Measurements from ENCODE around the gene FRMPD1. TPM values are rescaled to one million over a fixed set of nuclear protein-coding genes. Genes with fewer than 3 reads are reported as not detected.

The FRMPD1 gene
- total and polyA plus RNA-seq, 4 donors: 0.06 to 0.25 (median 0.06) TPM; not detected in 1

DNA sequence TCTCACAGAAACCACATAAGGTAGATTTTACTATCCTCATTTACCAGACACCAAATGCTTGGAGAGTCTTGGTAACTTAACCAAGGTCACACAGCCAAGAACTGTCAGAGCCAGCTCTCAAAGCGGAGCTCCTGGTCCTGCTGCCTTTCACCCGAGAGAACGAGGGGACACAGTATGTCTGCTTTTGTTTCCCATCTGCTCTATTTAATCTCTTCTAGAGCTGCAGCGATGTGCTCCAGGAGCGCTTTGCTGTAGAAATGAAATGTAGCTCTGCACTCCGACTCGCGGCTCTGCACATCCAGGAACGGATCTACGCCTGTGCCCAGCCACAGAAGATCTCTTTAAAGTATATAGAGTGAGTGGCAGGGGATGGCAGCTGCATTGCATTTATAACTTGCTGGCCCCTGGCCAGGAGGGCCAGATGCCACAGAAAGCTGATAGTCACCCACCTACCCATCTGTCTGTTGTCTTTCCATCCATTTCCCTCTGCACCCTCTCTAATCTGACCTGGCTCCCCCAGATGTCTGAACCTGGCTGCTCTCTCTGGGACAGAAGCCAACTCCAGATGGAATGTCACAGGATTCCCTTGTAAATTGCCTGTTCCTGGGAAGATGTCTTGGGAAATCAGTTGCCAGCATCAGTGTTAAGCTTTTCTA lies 81.5 kb downstream of the FRMPD1 start:
- ATAC-seq (ENCODE audit: insufficient read depth, low FRiP score): no peak
- Histone ChIP-seq H3K9ac (ENCODE audit: insufficient read depth in 1 of 2, low read length in 2 of 2) (no peak overlapping the region), H3K27ac (ENCODE audit: low read depth in 1 of 2, low read length in 1 of 2) (no peak overlapping the region), H3K27me3 (ENCODE audit: control insufficient read depth in 3 of 3, insufficient read depth in 3 of 3, low read length in 2 of 3) (peaks cover 0 to 18% (median 0%) of the 10 kb centered on the region in 3 donors), H3K4me1 (ENCODE audit: control insufficient read depth in 5 of 5, insufficient read depth in 5 of 5, low read length in 5 of 5) (no peaks in the 10 kb centered on the region), H3K4me3 (no peak overlapping the region), H3K9me3 (ENCODE audit: control insufficient read depth in 4 of 4, insufficient read depth in 3 of 4, low read length in 3 of 4) (no peaks in the 10 kb centered on the region), H3K36me3 (ENCODE audit: control insufficient read depth in 4 of 4, insufficient read depth in 4 of 4, low read length in 4 of 4) (no peaks in the 10 kb centered on the region)
- DNase-seq: no peak
- TF ChIP-seq CTCF (IDR thresholded peaks at IDR 0.05; ENCODE audit: control extremely low read depth, extremely low read depth): no peak
- 80 to 83% methylated on average over 10 of the region's 10 CpGs for whole genome bisulfite sequencing, 2 donors

- TF ChIP-seq CTCF (IDR thresholded peaks at IDR 0.05; ENCODE audit: control extremely low read depth, extremely low read depth): no peak
- DNase-seq: no peak
Observed at GRCh38 chr9:37732952-37733351, 82.2 kb downstream of the FRMPD1 start.

DNA sequence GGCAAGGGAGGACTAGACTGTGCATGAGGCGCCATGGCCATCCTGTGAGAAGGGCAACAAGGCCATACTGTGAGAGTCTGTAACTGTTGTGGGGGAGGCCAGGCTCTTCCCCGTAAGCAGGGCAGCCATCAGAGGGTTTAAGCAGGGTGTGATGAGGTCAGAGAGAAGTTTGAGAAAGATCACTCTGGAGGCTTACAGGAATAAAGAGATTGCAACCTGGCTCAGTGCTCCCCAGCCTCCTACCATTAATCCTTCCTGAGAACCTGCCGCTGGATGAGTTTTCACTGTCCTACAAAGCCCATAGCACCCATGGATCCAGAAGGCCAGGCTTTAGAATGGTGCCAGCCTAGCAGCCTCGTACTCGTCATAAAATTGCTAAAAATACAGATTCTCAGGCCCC lies 88.5 kb downstream of the FRMPD1 start:
- Histone ChIP-seq H3K9ac (ENCODE audit: insufficient read depth in 1 of 2, low read length in 2 of 2) (no peak overlapping the region), H3K4me1 (ENCODE audit: control insufficient read depth in 5 of 5, insufficient read depth in 5 of 5, low read length in 5 of 5) (no peaks in the 10 kb centered on the region), H3K9me3 (ENCODE audit: control insufficient read depth in 4 of 4, insufficient read depth in 3 of 4, low read length in 3 of 4) (no peaks in the 10 kb centered on the region), H3K27ac (ENCODE audit: low read depth in 1 of 2, low read length in 1 of 2) (no peak overlapping the region), H3K27me3 (ENCODE audit: control insufficient read depth in 3 of 3, insufficient read depth in 3 of 3, low read length in 2 of 3) (peaks cover 0 to 4% (median 0%) of the 10 kb centered on the region in 3 donors), H3K36me3 (ENCODE audit: control insufficient read depth in 4 of 4, insufficient read depth in 4 of 4, low read length in 4 of 4) (no peaks in the 10 kb centered on the region), H3K4me3 (no peak overlapping the region)
- DNase-seq (no peak), ATAC-seq (ENCODE audit: insufficient read depth, low FRiP score) (no peak)
- TF ChIP-seq CTCF (IDR thresholded peaks at IDR 0.05; ENCODE audit: control extremely low read depth, extremely low read depth): no peak
- 89 to 94% methylated on average over 5 of the region's 5 CpGs for WGBS, 2 donors

More at GRCh38 chr9:37732952-37733351, 82.2 kb downstream of the FRMPD1 start:
- Histone ChIP-seq H3K27ac (ENCODE audit: low read depth in 1 of 2, low read length in 1 of 2) (no peak overlapping the region), H3K9me3 (ENCODE audit: control insufficient read depth in 4 of 4, insufficient read depth in 3 of 4, low read length in 3 of 4) (no peaks in the 10 kb centered on the region), H3K9ac (ENCODE audit: insufficient read depth in 1 of 2, low read length in 2 of 2) (no peak overlapping the region), H3K4me1 (ENCODE audit: control insufficient read depth in 5 of 5, insufficient read depth in 5 of 5, low read length in 5 of 5) (no peaks in the 10 kb centered on the region), H3K4me3 (no peak overlapping the region), H3K36me3 (ENCODE audit: control insufficient read depth in 4 of 4, insufficient read depth in 4 of 4, low read length in 4 of 4) (no peaks in the 10 kb centered on the region), H3K27me3 (ENCODE audit: control insufficient read depth in 3 of 3, insufficient read depth in 3 of 3, low read length in 2 of 3) (peaks cover 0 to 18% (median 0%) of the 10 kb centered on the region in 3 donors)
- WGBS, 2 donors: 38 to 89% methylated on average over 2 of the region's 2 CpGs
- ATAC-seq (ENCODE audit: insufficient read depth, low FRiP score): no peak

DNA sequence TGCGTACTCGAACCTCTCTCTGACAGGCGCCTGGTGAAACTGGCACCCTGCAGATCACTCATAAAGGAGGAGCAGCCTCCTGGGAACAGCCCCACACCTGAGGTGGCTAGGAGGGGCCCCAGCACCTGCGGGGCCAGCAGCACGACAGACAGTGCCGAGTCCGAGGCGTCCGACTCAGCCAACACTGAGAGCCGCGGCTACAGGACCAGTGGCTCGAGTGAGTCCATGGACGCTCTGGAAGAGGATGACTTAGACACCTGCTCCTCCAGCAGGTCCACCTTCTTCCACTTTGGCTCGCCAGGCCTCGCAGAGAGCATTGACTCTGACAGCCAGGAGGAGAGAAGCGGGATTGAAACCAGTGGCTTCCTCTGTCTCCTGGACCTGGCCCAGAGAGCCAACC lies 89.4 kb downstream of the FRMPD1 start:
- WGBS, 2 donors: 92 to 94% methylated on average over 16 of the region's 16 CpGs
- no peak overlapping the region for H3K27ac ChIP-seq (ENCODE audit: low read depth in 1 of 2, low read length in 1 of 2)
- no peak overlapping the region for H3K4me3 ChIP-seq
- no peak for ATAC-seq (ENCODE audit: insufficient read depth, low FRiP score)
- H3K9me3 ChIP-seq (ENCODE audit: control insufficient read depth in 4 of 4, insufficient read depth in 3 of 4, low read length in 3 of 4): no peaks in the 10 kb centered on the region
- peaks cover 0 to 4% (median 0%) of the 10 kb centered on the region in 3 donors for H3K27me3 ChIP-seq (ENCODE audit: control insufficient read depth in 3 of 3, insufficient read depth in 3 of 3, low read length in 2 of 3)
- no peaks in the 10 kb centered on the region for H3K36me3 ChIP-seq (ENCODE audit: control insufficient read depth in 4 of 4, insufficient read depth in 4 of 4, low read length in 4 of 4)
- no peak for DNase-seq
- H3K4me1 ChIP-seq (ENCODE audit: control insufficient read depth in 5 of 5, insufficient read depth in 5 of 5, low read length in 5 of 5): no peaks in the 10 kb centered on the region
- no peak overlapping the region for H3K9ac ChIP-seq (ENCODE audit: insufficient read depth in 1 of 2, low read length in 2 of 2)
- TF ChIP-seq CTCF (IDR thresholded peaks at IDR 0.05; ENCODE audit: control extremely low read depth, extremely low read depth): no peak
